SK-N-MC (cell line): ENCODE data around the gene ACP3.
"Not testable (repeated sequence)": the region's sequence is repeated elsewhere in the genome, so short reads cannot be mapped to it uniquely, and the experiment has no call there.

Source experiments
- DNase-seq: peaks from one replicate; pipeline ENCODE4 v3.0.0-alpha.2; 2011; ENCODE audit warnings: low read depth, low spot score
- H3K27ac ChIP-seq: fragments of 200-600 bp; sonication (generic); 2 replicates; pipeline ENCODE4 v1.5.1; 2016; ENCODE audit warnings: mixed run types
- H3K36me3 ChIP-seq: fragments of 200-600 bp; sonication (generic); 2 replicates; pipeline ENCODE4 v1.6.1; 2017; ENCODE audit warnings: antibody characterized with exemption, low read length, mixed read lengths; ENCODE audit not compliant: insufficient read depth
- H3K4me3 ChIP-seq: fragments of 200-600 bp; sonication (generic); 2 replicates; pipeline ENCODE4 v1.5.1; 2016
- H3K9ac ChIP-seq: fragments of 200-600 bp; sonication (generic); 2 replicates; pipeline ENCODE4 v1.8.0; 2017; ENCODE audit warnings: mixed run types, mixed read lengths; ENCODE audit not compliant: insufficient read length
- H3K9me3 ChIP-seq: fragments of 200-600 bp; sonication (generic); 2 replicates; pipeline ENCODE4 v1.6.1; 2017; ENCODE audit warnings: low read depth, mild to moderate bottlenecking, antibody characterized with exemption, low read length, moderate library complexity, mixed read lengths
- EZH2 ChIP-seq: fragments of 200-600 bp; sonication (generic); IDR thresholded peaks from one replicate; pipeline ENCODE4 v1.6.1; 2017; ENCODE audit warnings: antibody characterized with exemption
- FOXP2 ChIP-seq: optimal IDR thresholded peaks from 2 replicates; pipeline ENCODE3; 2011; ENCODE audit warnings: mild to moderate bottlenecking, moderate library complexity; ENCODE audit not compliant: insufficient read depth; ENCODE audit errors: extremely low read length, control extremely low read depth
- POLR2AphosphoS5 ChIP-seq: IDR thresholded peaks from 2 replicates; pipeline ENCODE4 v1.6.1; 2012; ENCODE audit warnings: mild to moderate bottlenecking, low read depth, low read length, borderline replicate concordance

ACP3 gene

GRCh38 chr3:132394320-132394719 is 77.1 kb downstream of the ACP3 start:
- no peak for DNase-seq
- H3K36me3 ChIP-seq, result no peaks in the 10 kb centered on the region
- H3K4me3 ChIP-seq, result no peak overlapping the region
- no peak overlapping the region for H3K9ac ChIP-seq
- H3K9me3 ChIP-seq, result no peaks in the 10 kb centered on the region
- TF ChIP-seq FOXP2 (no peak), POLR2AphosphoS5 (no peak), EZH2 (no peak)
- no peak overlapping the region for H3K27ac ChIP-seq

- H3K36me3 ChIP-seq, result no peaks in the 10 kb centered on the region
- no peak overlapping the region for H3K27ac ChIP-seq
- H3K9me3 ChIP-seq, result no peaks in the 10 kb centered on the region
- H3K9ac ChIP-seq, result no peak overlapping the region
- no peak for DNase-seq
- no peak overlapping the region for H3K4me3 ChIP-seq
- TF ChIP-seq EZH2, result no peak
- TF ChIP-seq POLR2AphosphoS5, result no peak
- no peak for TF ChIP-seq FOXP2
Measured at GRCh38 chr3:132395126-132395525, 77.9 kb downstream of the ACP3 start.

- H3K27ac ChIP-seq, result no peak overlapping the region
- TF ChIP-seq EZH2, result no peak
- no peak for TF ChIP-seq FOXP2
- TF ChIP-seq POLR2AphosphoS5, result no peak
- DNase-seq, result no peak
- H3K4me3 ChIP-seq, result no peak overlapping the region
- H3K9me3 ChIP-seq, result no peaks in the 10 kb centered on the region
- no peak overlapping the region for H3K9ac ChIP-seq
- no peaks in the 10 kb centered on the region for H3K36me3 ChIP-seq
Measured at GRCh38 chr3:132396255-132396654, 79.0 kb downstream of the ACP3 start.

GRCh38 chr3:132396776-132397175 is 79.6 kb downstream of the ACP3 start:
- H3K27ac ChIP-seq, H3K9ac ChIP-seq, H3K9me3 ChIP-seq, DNase-seq, H3K4me3 ChIP-seq, H3K36me3 ChIP-seq: not testable (repeated sequence)

GRCh38 chr3:132399054-132399929 is 82.1 kb downstream of the ACP3 start:
- DNase-seq, result no peak
- Histone ChIP-seq H3K9ac (peak overlapping the region; percentile 30), H3K4me3 (no peak overlapping the region), H3K9me3 (no peaks in the 10 kb centered on the region), H3K27ac (no peak overlapping the region), H3K36me3 (no peaks in the 10 kb centered on the region)
- TF ChIP-seq EZH2 (no peak), POLR2AphosphoS5 (no peak), FOXP2 (no peak)

- Histone ChIP-seq H3K4me3 (no peak overlapping the region), H3K27ac (no peak overlapping the region), H3K9me3 (no peaks in the 10 kb centered on the region), H3K36me3 (no peaks in the 10 kb centered on the region), H3K9ac (no peak overlapping the region)
- DNase-seq, result no peak
- TF ChIP-seq EZH2 (no peak), FOXP2 (no peak), POLR2AphosphoS5 (no peak)
Measured at GRCh38 chr3:132401255-132401654, 84.0 kb downstream of the ACP3 start.

GRCh38 chr3:132404276-132404675 is 87.1 kb downstream of the ACP3 start:
- Histone ChIP-seq H3K9ac (no peak overlapping the region), H3K4me3 (no peak overlapping the region), H3K27ac (no peak overlapping the region), H3K9me3 (no peaks in the 10 kb centered on the region), H3K36me3 (no peaks in the 10 kb centered on the region)
- no peak for DNase-seq
- TF ChIP-seq FOXP2, result no peak
- TF ChIP-seq EZH2, result no peak
- TF ChIP-seq POLR2AphosphoS5, result no peak

- H3K27ac ChIP-seq, result no peak overlapping the region
- H3K36me3 ChIP-seq, result no peaks in the 10 kb centered on the region
- TF ChIP-seq POLR2AphosphoS5 (no peak), EZH2 (no peak), FOXP2 (no peak)
- no peak for DNase-seq
- H3K9me3 ChIP-seq, result no peaks in the 10 kb centered on the region
- no peak overlapping the region for H3K4me3 ChIP-seq
- no peak overlapping the region for H3K9ac ChIP-seq
Measured at GRCh38 chr3:132405188-132405587, 88.0 kb downstream of the ACP3 start.
